Measurements from ENCODE around the gene KLK2. TPM values are rescaled to one million over a fixed set of nuclear protein-coding genes. Genes with fewer than 3 reads are reported as not detected.

The KLK2 gene
- total and polyA plus RNA-seq, 3 donors from 2014 or later, result 19.3 to 38.3 (median 30.7) TPM

GRCh38 chr19:50843701-50844221, 29.5 kb upstream of the KLK2 start:
- Histone ChIP-seq H3K27ac (no peak overlapping the region), H3K9me3 (no peaks in the 10 kb centered on the region), H3K27me3 (no peaks in the 10 kb centered on the region), H3K4me3 (no peak overlapping the region), H3K4me1 (no peaks in the 10 kb centered on the region), H3K36me3 (ENCODE audit: low read depth, missing control alignments) (no peaks in the 10 kb centered on the region)
- WGBS, 2 donors, result 84% methylated on average over 7 of the region's 7 CpGs
- no peak for DNase-seq
- intact Hi-C loops (cut with DNase I; ENCODE audit: low total_unique reads), result no loop called here
- no peak for TF ChIP-seq CTCF (IDR thresholded peaks at IDR 0.05)
- no peak for TF ChIP-seq POLR2A (IDR thresholded peaks at IDR 0.05)

- intact Hi-C loops (cut with DNase I; ENCODE audit: low total_unique reads), result no loop called here
- TF ChIP-seq CTCF (IDR thresholded peaks at IDR 0.05) (no peak), POLR2A (IDR thresholded peaks at IDR 0.05) (no peak)
- 69 to 72% methylated on average over 8 of the region's 8 CpGs for WGBS, 2 donors
- Histone ChIP-seq H3K36me3 (ENCODE audit: low read depth, missing control alignments) (no peaks in the 10 kb centered on the region), H3K27me3 (no peaks in the 10 kb centered on the region), H3K4me1 (no peaks in the 10 kb centered on the region), H3K9me3 (no peaks in the 10 kb centered on the region), H3K4me3 (no peak overlapping the region), H3K27ac (no peak overlapping the region)
- DNase-seq, result no peak
These were observed 28.8 kb upstream of the KLK2 start for GRCh38 chr19:50844296-50844935.

- DNase-seq, result no peak
- 68 to 73% methylated on average over 3 of the region's 3 CpGs for WGBS, 2 donors
- no peak for TF ChIP-seq POLR2A (IDR thresholded peaks at IDR 0.05)
- TF ChIP-seq CTCF (IDR thresholded peaks at IDR 0.05), result no peak
- no peaks in the 10 kb centered on the region for H3K36me3 ChIP-seq (ENCODE audit: low read depth, missing control alignments)
- no peaks in the 10 kb centered on the region for H3K4me1 ChIP-seq
- intact Hi-C loops (cut with DNase I; ENCODE audit: low total_unique reads), result no loop called here
- H3K9me3 ChIP-seq, result no peaks in the 10 kb centered on the region
- H3K27me3 ChIP-seq, result no peaks in the 10 kb centered on the region
- no peak overlapping the region for H3K27ac ChIP-seq
- no peak overlapping the region for H3K4me3 ChIP-seq
These were observed 22.5 kb upstream of the KLK2 start for GRCh38 chr19:50850738-50851137.

GRCh38 chr19:50851620-50852019, 21.6 kb upstream of the KLK2 start:
- intact Hi-C loops (cut with DNase I; ENCODE audit: low total_unique reads), result no loop called here
- H3K4me3 ChIP-seq, result no peak overlapping the region
- no peak overlapping the region for H3K27ac ChIP-seq
- no peaks in the 10 kb centered on the region for H3K9me3 ChIP-seq
- no peak for DNase-seq
- H3K4me1 ChIP-seq, result no peaks in the 10 kb centered on the region
- TF ChIP-seq POLR2A (IDR thresholded peaks at IDR 0.05), result no peak
- no peak for TF ChIP-seq CTCF (IDR thresholded peaks at IDR 0.05)
- H3K27me3 ChIP-seq, result no peaks in the 10 kb centered on the region
- WGBS, 2 donors, result 71 to 85% methylated on average over 4 of the region's 4 CpGs
- no peaks in the 10 kb centered on the region for H3K36me3 ChIP-seq (ENCODE audit: low read depth, missing control alignments)
